GM18870 (cell line): Measurements from ENCODE around the gene SPTSSA.
"Not testable (repeated sequence)": the region's sequence is repeated elsewhere in the genome, so short reads cannot be mapped to it uniquely, and the experiment has no call there.

Source experiments
- ATAC-seq: cut with Tn5 transposase; IDR thresholded peaks from one replicate; pipeline ENCODE4 v1.9.1; 2021; ENCODE audit warnings: moderate library complexity; ENCODE audit not compliant: unreplicated experiment

SPTSSA gene

DNA sequence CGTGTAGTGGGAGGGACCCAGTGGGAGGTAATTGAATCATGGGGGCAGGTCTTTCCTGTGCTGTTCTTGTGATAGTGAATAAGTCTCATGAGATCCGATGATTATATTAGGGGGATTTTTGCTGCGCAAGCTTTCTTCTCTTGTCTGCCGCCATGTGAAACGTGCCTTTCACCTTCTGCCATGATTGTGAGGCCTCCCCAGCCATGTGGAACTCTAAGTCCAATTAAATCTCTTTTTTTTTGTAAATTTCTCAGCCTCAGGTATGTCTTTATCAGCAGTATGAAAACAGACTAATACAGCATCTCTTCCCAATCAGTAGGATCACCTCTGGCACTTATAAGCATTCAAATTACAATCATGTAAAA lies 34.0 kb downstream of the SPTSSA start:
- not testable (repeated sequence) for ATAC-seq

DNA sequence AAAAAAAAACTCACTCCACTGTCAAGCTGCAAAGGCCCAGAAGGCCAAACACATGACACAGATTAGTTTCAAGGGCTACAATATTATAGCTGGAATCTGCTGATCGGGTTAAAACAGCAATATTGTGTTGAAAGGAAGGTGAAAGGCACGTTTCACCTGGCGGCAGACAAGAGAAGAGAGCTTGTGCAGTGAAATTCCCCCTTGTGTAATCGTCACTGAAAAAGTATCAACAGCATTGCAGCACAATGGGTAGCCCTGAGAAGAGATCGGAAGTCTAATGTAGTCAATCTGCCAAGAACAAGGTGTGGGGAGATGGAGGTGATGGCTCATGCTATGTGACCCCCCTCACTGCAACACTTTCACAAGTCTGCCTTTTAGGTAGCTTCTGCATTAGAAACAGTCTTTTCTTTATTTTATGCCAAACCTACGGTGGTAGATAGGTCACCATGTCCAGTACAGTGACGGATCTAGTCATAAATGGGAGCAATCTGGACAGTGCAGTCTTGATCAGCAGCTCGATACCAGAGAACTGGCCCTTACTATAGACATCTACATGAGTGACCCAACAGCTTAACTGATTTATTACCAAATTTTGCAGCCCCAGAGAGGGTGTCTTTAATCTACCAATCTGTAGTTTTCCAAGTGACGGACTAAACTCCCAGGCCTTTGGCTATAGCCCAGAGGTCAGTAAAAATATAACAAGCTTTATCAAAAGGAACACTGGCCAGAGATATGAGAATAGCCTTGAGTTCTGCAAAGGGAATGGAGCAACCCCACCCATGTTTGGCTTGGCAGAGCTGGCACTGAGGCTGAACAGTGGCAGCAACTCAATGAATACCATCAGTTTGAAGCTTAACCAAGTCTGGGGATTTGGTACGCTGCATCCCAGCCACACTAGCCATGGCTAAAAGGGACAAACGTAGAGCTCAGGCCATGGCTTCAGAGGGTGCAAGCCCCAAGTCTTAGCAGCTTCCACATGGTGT lies 35.4 kb downstream of the SPTSSA start:
- ATAC-seq = no peak

DNA sequence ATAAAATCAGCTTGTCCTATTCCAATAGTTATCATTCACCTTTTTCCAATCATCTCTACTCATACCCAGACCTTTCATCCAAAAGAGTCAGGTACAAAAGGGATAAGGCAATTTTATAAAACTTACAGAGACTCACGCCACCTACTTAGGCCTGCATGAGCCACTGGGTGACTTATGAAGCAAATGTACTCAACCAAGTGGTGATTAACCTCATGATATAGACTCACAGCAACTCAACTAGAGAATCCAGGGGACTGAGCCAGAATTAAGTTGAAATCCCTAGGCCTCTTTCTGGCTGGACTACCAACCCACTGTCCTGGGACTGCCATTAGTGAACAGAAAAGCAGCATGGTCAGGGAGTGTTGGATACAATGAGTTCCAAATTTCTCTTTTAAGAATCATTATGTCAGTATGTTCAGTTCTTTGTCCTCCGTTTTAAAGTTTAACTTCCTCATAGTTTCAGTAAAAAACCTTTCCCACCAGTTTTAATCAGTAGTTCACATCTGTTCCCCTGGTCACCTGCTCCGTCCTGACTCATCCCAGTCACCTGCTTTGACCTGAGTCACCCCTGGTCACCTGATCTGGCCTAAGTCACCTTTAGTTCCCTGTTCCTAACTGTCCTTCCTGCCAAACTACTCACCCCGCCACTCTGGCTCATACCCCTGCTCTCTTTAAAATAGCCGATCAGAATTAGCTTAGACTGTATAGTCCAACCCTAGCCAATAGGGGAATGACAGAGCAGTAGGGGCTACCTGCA lies 36.8 kb downstream of the SPTSSA start:
- no peak for ATAC-seq

DNA sequence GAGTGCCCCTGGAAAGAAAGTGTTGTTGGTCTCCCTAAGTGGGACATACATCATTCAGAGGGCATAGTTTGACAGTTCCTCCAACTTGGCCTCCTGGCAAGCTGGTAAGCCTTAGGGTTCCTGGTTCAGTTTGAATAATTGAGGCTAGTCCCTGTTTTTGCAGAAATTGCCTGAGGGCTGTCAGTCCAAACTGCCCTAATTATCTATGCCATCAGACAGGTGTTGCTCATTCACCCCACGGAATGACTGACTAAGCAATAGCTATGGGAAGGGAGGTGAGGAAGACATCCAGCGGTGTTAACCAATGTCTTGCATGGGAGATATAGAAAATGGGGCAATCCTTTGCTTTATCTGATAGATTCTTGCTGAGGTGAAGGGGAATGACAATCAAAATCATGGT lies 37.6 kb downstream of the SPTSSA start:
- no peak for ATAC-seq

DNA sequence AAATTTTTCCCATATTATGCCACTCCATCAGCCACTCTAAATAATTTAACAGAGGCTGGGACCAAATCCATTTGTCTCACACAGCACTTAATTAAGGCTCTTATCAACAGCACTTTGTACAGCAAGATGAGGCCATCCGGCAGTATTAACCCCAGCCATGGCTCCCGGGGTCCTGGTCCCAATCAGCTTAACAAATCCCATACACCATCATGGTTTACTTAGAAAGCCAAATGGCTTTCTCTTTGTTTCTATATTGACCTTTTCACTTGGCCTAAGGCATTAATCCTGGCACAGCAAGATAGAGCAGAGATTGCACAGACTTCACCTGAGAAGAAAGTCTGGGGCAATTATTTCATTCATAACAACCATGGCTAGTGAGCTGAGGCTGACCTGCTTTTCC lies 38.6 kb downstream of the SPTSSA start:
- ATAC-seq = no peak

DNA sequence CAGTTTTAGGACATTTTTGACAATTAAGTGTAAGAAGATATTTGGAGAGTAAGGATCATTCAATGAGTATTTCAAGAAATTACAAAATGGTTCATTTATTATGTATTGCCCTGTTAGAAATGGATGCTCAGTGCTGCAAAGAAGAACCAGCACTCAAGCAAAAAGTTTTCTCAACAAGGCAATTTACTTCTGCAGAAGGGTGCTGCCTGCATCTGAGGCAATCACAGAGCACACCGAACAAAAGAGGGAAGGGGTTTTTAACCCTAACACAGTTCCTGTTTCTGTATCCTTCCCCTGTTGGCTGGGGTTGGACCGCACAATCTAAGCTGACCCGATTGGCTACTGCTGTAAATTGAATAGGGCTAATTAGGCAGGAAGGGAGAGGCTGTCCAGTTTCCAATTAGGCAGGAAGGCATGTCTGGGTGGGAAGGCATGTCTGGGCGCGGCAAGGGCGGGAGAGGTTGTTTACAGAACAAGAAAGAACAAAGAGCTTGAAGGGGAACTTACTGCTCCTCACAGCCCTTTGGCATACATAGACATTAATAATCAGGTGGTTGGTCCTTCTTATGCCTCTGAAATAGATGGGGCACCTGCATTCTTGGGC lies 41.4 kb downstream of the SPTSSA start:
- no peak for ATAC-seq

DNA sequence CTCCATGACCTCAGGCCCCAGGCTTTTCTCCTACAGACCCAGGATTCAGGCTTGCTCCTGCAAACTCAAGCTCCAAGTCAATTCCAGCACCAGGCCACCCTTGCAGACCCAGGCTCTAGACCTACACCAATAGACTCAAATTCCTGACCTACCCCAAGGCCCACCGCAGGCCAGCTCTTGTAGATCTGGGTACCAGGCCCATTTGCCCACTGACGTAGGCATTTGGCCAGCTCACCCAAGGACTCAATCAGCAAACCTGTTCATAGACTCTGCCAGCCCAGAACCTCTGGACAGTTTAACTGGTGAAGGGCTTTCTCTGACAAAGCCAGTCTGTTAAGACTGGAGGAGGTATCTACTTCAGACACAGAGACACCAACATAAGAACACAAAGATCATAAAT lies 52.3 kb downstream of the SPTSSA start:
- ATAC-seq = no peak

DNA sequence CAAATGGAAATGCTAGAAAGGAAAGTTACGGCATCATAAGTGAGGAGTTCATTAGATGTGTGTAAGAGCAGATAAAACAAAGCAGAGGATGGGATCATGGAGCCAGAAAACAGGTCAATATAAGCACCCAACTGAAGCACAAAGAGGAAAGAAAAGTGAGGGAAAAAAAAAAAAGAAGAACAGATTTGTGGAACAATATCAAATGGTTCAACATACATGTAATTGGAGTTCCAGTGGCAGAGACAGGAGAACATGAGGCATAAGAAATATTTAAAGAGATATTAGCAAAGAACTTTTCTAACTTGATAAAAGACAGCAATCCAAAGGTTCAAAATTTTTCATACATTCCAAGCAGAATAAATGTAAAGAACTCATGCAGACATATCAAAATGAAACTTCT lies 54.1 kb downstream of the SPTSSA start:
- no peak for ATAC-seq

DNA sequence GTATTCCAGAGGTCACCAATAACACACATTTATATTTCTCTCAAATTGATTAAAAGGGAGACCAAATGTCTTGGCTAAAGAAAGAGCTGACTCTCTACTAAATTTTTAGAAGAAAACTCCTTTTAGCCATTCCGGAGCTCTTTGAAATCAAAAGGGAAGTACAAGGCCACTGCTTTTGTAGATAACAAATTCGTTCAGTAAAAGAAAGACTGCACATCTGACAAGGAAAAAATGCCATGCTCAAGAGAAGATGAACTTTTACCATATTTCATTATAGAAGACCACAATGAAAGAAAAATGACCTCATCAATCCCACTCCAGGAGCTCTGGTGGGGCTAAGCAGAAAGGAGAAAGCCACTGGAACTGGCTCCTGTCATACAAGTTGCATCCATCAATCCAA lies 57.6 kb downstream of the SPTSSA start:
- ATAC-seq = no peak

DNA sequence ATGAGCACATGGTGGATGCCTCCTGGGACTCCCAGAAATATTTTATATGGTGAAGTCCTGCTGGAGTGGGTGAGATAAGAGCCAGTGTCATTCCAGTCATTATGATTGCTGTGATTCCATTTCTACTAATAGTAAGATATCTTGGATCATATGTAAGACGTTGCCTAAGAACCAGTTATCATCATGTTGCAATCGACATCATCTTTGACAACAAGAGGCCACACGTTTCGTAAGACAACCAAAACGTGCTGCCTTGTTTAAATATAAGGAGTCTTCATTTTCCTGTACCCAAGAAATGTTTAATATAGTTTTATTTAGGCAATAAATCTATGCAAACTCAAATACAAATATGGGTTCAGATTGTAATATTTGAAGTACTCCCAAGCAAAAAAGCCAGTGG lies 58.4 kb downstream of the SPTSSA start:
- no peak for ATAC-seq

DNA sequence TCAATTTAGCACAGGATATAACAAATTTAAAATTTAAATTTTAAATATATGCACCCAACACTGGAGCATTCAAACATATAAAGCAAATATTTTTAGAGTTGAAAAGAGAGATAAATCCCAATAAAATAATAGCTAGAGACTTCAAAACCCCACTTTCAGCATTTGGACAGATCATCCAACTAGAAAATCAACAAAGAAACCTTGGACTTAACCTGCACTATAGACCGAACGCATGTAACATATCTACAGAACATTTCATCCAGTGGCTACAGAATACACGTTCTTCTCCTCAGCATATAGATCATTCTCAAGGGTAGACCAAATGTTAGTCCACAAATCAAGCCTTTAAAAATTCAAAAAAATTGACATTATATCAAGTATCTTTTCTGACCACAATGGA lies 64.0 kb downstream of the SPTSSA start:
- ATAC-seq = no peak

DNA sequence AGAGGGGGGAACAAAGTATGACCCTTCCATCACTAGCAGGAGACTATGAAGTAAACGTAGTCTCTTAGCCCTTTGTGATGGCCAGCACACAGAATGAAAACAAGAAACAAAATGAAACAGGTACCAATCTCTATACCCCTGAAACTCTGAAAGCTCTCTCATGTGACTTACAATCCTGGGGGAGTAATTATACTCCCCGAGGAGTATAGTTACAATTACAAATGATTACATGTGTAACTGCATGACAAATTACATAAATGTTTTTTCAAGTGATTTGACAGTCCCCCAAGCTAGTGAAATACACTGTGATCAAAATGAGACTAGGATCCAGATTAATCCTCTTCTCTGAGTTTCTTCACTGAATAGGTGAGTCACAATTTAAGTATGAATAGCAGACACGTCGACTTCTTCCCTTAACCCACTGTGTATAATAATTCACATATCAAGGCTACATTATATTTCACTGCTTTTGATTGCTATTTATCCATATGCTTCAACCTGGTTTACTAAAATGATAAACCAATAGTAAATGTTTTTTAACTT lies 74.0 kb downstream of the SPTSSA start:
- no peak for ATAC-seq

DNA sequence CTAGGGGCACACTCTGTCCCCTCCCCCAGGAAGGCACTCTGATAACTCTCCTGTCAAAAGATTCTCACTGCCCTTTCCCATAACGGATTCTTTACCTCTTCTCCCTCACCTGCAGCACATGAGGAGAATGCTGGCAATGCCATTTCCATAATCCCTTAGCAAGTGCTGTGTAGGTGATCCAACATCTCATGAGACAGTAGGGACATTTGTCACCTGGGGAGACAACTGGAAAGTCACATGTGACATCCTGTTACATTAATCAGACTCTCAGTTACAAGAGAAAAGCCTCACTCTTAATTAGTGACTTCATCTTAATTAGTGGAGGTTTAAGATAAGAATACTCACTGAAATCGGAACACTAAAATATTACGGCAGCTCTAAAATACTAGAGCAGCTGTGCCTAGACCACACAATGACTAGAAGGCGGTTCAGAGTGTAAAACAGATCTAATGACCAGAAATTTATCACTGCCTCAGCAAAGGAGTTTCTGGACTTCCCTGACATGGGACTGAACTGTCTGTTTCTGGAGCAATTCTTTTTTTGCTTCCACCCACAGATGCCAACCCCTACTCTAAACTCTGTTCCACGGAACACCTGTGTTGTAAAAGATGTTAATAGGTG lies 75.1 kb downstream of the SPTSSA start:
- ATAC-seq = no peak

DNA sequence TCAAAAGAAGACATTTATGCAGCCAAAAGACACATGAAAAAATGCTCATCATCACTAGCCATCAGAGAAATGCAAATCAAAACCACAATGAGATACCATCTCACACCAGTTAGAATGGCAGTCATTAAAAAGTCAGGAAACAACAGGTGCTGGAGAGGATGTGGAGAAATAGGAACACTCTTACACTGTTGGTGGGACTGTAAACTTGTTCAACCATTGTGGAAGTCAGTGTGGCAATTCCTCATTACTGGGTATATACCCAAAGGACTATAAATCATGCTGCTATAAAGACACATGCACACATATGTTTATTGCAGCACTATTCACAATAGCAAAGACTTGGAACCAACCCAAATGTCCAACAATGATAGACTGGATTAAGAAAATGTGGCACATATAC lies 76.2 kb downstream of the SPTSSA start:
- not testable (repeated sequence) for ATAC-seq

DNA sequence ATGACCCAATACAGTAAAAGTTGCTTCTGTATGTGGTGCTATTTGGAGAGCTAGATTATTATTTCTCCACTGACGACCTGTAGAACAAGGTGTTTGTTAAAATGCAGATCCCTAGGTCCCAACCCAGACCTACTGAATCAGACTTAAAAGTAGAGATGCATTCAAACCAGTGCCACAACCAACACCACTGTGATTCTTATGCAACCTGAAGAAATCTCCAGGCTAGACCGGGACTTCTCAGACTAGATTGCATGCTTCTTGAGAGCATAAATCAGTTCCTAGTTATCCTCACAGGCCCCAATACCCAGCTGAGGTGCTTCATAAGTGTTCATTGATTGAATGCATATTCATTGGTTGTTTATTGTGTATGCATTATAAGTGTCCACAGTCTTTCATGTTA lies 78.2 kb downstream of the SPTSSA start:
- no peak for ATAC-seq
